ENCODE results near the gene STK11. TPM values are rescaled to one million over a fixed set of nuclear protein-coding genes. Genes with fewer than 3 reads are reported as not detected.

The STK11 gene
- polyA plus RNA-seq, 1 donor from 2014 or later: 51.6 TPM

DNA sequence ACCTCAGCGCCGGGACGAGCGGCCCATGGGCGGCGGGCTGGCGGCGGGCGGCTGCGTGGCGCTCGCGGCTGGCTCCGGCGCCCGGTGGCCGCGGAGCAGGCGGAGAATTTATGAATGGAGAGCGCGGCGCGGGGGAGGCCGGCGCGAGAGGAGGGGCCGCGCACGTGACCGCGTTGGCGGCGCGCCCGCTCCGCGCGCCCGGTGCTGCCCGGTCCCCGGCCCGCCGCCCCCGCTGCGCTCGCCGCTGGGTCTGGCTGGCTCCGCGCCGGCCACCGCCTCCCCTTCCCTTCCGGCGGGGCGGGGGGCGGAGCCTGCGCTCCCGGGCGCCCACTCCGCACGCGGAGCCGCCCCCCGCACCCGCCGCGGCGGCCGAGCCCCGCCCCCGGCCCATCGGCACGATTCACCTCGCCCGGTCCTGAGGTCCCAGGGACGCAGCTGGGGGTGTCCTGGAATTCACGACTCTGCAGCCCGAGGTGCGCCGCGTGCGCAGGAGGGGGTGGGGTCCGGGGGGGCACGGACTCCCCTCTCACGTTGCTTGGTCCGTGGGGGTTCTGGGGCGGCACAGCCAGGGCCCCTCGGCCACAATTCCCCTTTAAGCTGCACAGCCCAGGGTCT is 32.3 kb downstream of the STK11 start, which contains the start of gene CBARP:
Gene CBARP, minus strand, starts transcription at position 252 of the 615 bp plus-strand sequence. CDS start 1,905 bp downstream, outside the sequence.
- no peak within 1 kb of the TSS for H2AFZ ChIP-seq (ENCODE audit: low read depth, low read length)
- H3K4me3 ChIP-seq (ENCODE audit: low read length): peak within 1 kb of the TSS; percentile 85
- peak within 1 kb of the TSS; percentile 53 for H3K4me2 ChIP-seq (ENCODE audit: low read length)
- H3K9me2 ChIP-seq (ENCODE audit: insufficient read depth, low read length): no peaks in the 10 kb centered on the region
- H3K36me3 ChIP-seq (ENCODE audit: insufficient read depth, low read length): no peaks in the 10 kb centered on the region
- H3K27ac ChIP-seq (ENCODE audit: low read length): peak within 1 kb of the TSS; percentile 94
- peaks cover 13% of the 10 kb centered on the region for H3K79me2 ChIP-seq (replicated peaks; ENCODE audit: insufficient read depth, low read length)
- H3K9me3 ChIP-seq (ENCODE audit: low read length): no peaks in the 10 kb centered on the region
- no peaks in the 10 kb centered on the region for H3K27me3 ChIP-seq (ENCODE audit: insufficient read depth, low read depth, low read length)
- H3F3A ChIP-seq (ENCODE audit: insufficient read depth, low read length, poor library complexity, severe bottlenecking): peaks cover 4% of the 10 kb centered on the region
- H4K20me1 ChIP-seq (ENCODE audit: insufficient read depth): no peaks in the 10 kb centered on the region
- peak within 1 kb of the TSS; percentile 93 for H3K9ac ChIP-seq (ENCODE audit: low read length)
- TF ChIP-seq, protein P1, sequence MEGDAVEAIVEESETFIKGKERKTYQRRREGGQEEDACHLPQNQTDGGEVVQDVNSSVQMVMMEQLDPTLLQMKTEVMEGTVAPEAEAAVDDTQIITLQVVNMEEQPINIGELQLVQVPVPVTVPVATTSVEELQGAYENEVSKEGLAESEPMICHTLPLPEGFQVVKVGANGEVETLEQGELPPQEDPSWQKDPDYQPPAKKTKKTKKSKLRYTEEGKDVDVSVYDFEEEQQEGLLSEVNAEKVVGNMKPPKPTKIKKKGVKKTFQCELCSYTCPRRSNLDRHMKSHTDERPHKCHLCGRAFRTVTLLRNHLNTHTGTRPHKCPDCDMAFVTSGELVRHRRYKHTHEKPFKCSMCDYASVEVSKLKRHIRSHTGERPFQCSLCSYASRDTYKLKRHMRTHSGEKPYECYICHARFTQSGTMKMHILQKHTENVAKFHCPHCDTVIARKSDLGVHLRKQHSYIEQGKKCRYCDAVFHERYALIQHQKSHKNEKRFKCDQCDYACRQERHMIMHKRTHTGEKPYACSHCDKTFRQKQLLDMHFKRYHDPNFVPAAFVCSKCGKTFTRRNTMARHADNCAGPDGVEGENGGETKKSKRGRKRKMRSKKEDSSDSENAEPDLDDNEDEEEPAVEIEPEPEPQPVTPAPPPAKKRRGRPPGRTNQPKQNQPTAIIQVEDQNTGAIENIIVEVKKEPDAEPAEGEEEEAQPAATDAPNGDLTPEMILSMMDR (IDR thresholded peaks at IDR 0.05; ENCODE audit: poor library complexity, severe bottlenecking): no peak
- TF ChIP-seq POLR2AphosphoS5 (IDR thresholded peaks at IDR 0.05): peak; percentile 60

DNA sequence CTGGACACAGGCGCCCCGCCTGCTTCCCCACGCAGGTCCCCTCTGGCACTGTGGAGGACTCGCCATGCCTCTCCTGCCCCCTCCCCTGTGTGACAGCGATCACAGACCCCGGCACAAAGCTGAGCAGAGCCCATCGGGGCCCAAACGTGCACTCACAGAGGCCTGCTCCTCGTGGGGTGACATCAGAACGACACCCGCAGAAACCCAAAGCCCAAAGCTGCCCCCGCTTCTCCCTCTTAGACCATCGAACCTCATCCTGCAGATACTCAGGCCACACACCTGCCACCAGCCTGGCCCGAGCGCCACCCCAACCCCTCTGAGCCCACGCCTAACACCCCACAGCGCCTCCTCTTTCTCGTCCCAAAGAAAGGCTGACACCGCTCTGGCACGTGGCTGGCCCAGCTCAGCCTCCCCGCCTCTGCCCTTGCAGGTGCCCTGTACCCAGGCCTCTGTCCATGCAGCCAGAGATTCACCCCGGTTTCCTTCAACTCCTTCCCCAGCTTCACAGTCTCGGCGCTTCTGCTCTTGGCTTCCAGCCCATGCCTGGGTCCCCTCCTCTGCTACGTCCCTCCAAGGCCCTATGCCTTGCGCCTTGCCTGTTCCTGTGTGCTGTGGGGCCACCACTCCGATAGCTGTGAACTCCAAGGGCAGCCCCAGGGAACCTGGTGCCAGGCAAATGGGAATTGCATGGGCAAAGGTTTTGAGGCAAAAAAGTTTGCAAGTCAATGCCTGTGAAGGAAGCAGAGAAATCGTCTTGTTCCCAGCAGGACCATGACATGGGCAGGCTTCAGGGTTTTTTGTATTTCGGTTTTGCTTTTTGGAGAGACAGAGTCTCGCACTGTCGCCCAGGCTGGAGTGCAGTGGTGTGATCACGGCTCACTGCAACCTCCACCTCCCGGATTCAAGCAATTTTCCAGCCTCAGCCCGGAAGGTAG is 33.1 kb downstream of the STK11 start:
- no peak for TF ChIP-seq EZH2 (IDR thresholded peaks at IDR 0.05; ENCODE audit: borderline replicate concordance, insufficient read depth, low read length, poor library complexity, severe bottlenecking)
- no peak for TF ChIP-seq RAD21 (conservative IDR thresholded peaks at IDR 0.05)
- TF ChIP-seq MXI1 (conservative IDR thresholded peaks at IDR 0.05; ENCODE audit: poor library complexity, severe bottlenecking): no peak
- no peak for TF ChIP-seq SMC3 (conservative IDR thresholded peaks at IDR 0.05; ENCODE audit: poor library complexity)
- no peak for TF ChIP-seq TAF1 (IDR thresholded peaks at IDR 0.05; ENCODE audit: low read depth)
- TF ChIP-seq POLR2AphosphoS5 (IDR thresholded peaks at IDR 0.05): no peak
- TF ChIP-seq, protein P1 (IDR thresholded peaks at IDR 0.05; ENCODE audit: poor library complexity, severe bottlenecking): no peak
- H3K9me3 ChIP-seq (ENCODE audit: low read length): no peaks in the 10 kb centered on the region
- peaks cover 13% of the 10 kb centered on the region for H3K79me2 ChIP-seq (replicated peaks; ENCODE audit: insufficient read depth, low read length)
- H4K20me1 ChIP-seq (ENCODE audit: insufficient read depth): no peaks in the 10 kb centered on the region
- peak overlapping the region; percentile 94 for H3K27ac ChIP-seq (ENCODE audit: low read length)
- H3K27me3 ChIP-seq (ENCODE audit: insufficient read depth, low read depth, low read length): no peaks in the 10 kb centered on the region
- peaks cover 4% of the 10 kb centered on the region for H3F3A ChIP-seq (ENCODE audit: insufficient read depth, low read length, poor library complexity, severe bottlenecking)
- no peak overlapping the region for H2AFZ ChIP-seq (ENCODE audit: low read depth, low read length)
- peak overlapping the region; percentile 93 for H3K9ac ChIP-seq (ENCODE audit: low read length)
- H3K9me2 ChIP-seq (ENCODE audit: insufficient read depth, low read length): no peaks in the 10 kb centered on the region
- no peaks in the 10 kb centered on the region for H3K36me3 ChIP-seq (ENCODE audit: insufficient read depth, low read length)
- peak overlapping the region; percentile 65 for H3K4me3 ChIP-seq (ENCODE audit: low read length)
- H3K4me2 ChIP-seq (ENCODE audit: low read length): no peak overlapping the region

Measured in neural cell (in vitro differentiated cells).